MG63 (cell line): ENCODE data around the gene RRP12. TPM values are rescaled to one million over a fixed set of nuclear protein-coding genes. Genes with fewer than 3 reads are reported as not detected.
A peak's percentile ranks its signal among the peaks of the same experiment; 100 is the strongest.
"Not testable (repeated sequence)": the region's sequence is repeated elsewhere in the genome, so short reads cannot be mapped to it uniquely, and the experiment has no call there.

Experiments used
- DNase-seq: peaks from one replicate; pipeline ENCODE4 v3.0.0-alpha.2; 2020
- H3K27me3 ChIP-seq: fragments of 250-450 bp; sonication (Bioruptor Pico); 2 replicates; pipeline ENCODE4 v1.5.1; 2020; ENCODE audit warnings: mild to moderate bottlenecking, moderate library complexity
- H3K36me3 ChIP-seq: fragments of 250-450 bp; sonication (Bioruptor Pico); 2 replicates; pipeline ENCODE4 v1.5.1; 2020; ENCODE audit warnings: mild to moderate bottlenecking, moderate library complexity
- H3K4me3 ChIP-seq: fragments of 250-450 bp; sonication (Bioruptor Pico); 2 replicates; pipeline ENCODE4 v1.5.1; 2020; ENCODE audit warnings: mild to moderate bottlenecking, moderate library complexity
- H3K9me3 ChIP-seq: fragments of 250-450 bp; sonication (Bioruptor Pico); 2 replicates; pipeline ENCODE4 v1.5.1; 2020; ENCODE audit warnings: mild to moderate bottlenecking, moderate library complexity
- total RNA-seq: library from RNA; depleted of rRNA; stranded (reverse); fragments of >200 nt; shearing (Covaris generic); gene quantifications from 2 replicates; pipeline ENCODE4 v1.2.3, GENCODE V29; 2014; ENCODE audit warnings: low replicate concordance

Gene RRP12
- total RNA-seq, 1 experiment from 2014 or later, result 34.7 TPM

DNA sequence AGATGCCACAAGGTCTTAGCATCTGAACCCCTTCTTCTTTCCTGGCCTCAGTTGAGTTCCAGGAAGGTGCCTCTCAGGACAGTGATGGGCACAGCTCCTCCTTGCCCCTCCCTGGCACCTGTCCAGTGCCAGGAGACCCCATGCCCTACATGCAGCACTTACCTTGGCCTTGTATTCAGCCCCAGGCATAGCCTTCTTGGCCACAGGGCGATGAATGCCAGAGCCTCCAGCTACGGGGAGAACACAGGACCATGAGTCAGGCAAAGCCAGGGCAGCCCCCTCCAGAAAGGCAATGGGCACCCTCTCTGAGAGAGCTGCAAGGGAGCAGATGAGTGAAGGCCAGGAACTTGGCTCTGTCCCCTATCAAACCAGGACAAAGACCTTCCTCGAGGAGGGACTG is 42.4 kb downstream of the RRP12 start:
- no peak for DNase-seq
- no peaks in the 10 kb centered on the region for H3K9me3 ChIP-seq
- H3K27me3 ChIP-seq, result no peaks in the 10 kb centered on the region
- no peak overlapping the region for H3K4me3 ChIP-seq
- H3K36me3 ChIP-seq, result peaks cover 35% of the 10 kb centered on the region

- H3K27me3 ChIP-seq, result no peaks in the 10 kb centered on the region
- no peak for DNase-seq
- H3K4me3 ChIP-seq, result no peak overlapping the region
- peaks cover 35% of the 10 kb centered on the region for H3K36me3 ChIP-seq
- H3K9me3 ChIP-seq, result no peaks in the 10 kb centered on the region
Measured at GRCh38 chr10:97358349-97358748, 42.8 kb downstream of the RRP12 start.

DNA sequence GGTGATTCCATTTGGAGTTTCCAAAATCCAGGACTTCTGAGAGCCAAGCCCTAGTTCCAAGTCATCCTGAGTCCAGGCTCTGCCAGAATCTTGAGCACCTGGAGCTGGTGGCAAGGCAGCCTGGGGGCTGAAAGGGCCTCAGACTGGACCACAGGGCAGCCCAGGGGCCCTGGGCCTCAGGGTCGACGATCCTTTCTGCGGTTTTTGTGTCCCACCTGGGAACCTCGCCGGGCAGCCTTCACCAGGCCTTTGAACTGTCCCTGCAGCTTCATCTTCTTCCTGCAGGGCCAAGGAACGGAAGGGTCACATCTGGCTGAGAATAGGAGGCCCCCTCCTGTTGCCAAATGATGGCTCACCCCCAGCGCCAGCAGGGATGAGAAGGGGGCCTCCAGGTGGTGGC is 44.2 kb downstream of the RRP12 start:
- Histone ChIP-seq H3K36me3 (peaks cover 37% of the 10 kb centered on the region), H3K27me3 (no peaks in the 10 kb centered on the region), H3K9me3 (no peaks in the 10 kb centered on the region), H3K4me3 (no peak overlapping the region)
- no peak for DNase-seq

GRCh38 chr10:97356318-97356914 is 44.7 kb downstream of the RRP12 start:
- peaks cover 37% of the 10 kb centered on the region for H3K36me3 ChIP-seq
- no peak for DNase-seq

GRCh38 chr10:97355571-97355975 is 45.6 kb downstream of the RRP12 start:
- H3K9me3 ChIP-seq, result no peaks in the 10 kb centered on the region
- no peak overlapping the region for H3K4me3 ChIP-seq
- no peaks in the 10 kb centered on the region for H3K27me3 ChIP-seq
- DNase-seq, result no peak
- H3K36me3 ChIP-seq, result peaks cover 34% of the 10 kb centered on the region

More at GRCh38 chr10:97356318-97356914, 44.7 kb downstream of the RRP12 start:
- Histone ChIP-seq H3K27me3 (no peaks in the 10 kb centered on the region), H3K9me3 (no peaks in the 10 kb centered on the region), H3K4me3 (no peak overlapping the region)

DNA sequence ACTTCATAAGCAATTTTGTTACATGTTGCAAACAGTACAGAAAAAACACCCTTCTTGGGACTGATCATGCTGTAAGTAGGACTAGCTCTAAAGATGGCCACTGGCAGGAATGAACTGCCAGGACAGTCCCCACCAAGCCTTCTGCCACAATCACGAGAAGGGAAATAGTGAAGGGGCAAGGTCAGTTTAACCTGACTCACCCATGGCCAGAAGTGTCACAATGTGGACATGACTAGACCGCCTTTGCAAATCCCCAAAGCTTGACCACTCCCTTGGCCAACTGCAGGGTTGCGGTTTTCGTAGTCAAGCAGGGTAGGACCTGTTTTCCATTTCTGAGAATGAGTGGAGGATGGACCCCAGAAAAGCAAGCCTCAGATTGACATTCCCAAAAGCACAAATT is 47.2 kb downstream of the RRP12 start:
- Histone ChIP-seq H3K36me3 (peaks cover 34% of the 10 kb centered on the region), H3K9me3 (no peaks in the 10 kb centered on the region), H3K4me3 (no peak overlapping the region), H3K27me3 (no peaks in the 10 kb centered on the region)
- no peak for DNase-seq

GRCh38 chr10:97349752-97350513 is 51.2 kb downstream of the RRP12 start:
- DNase-seq, result no peak
- Histone ChIP-seq H3K9me3 (no peaks in the 10 kb centered on the region), H3K4me3 (no peak overlapping the region), H3K36me3 (peaks cover 11% of the 10 kb centered on the region; the same call in 1 of the 2 replicates), H3K27me3 (no peaks in the 10 kb centered on the region)

DNA sequence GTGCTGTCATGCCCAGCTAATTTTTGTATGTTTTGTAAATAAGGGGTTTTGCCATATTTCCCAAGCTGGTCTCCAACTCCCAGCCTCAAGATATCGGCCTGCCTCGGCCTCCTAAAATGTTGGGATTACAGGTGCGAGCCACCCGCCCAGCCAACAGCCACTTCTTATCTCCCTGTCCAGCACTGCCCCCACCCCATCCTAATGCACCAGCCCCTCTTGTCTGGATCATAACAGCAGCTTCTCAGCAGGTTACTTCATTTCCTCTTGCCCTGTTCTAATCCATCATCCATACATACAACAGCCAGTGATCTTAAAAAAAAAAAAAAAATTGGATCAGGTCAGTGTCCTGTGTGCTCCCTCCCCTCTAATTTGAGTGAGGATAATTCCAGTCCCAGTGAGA is 53.8 kb downstream of the RRP12 start:
- H3K36me3 ChIP-seq, result peaks cover 9% of the 10 kb centered on the region; the same call in 1 of the 2 replicates
- no peak for DNase-seq
- H3K9me3 ChIP-seq, result no peaks in the 10 kb centered on the region
- no peak overlapping the region for H3K4me3 ChIP-seq
- no peaks in the 10 kb centered on the region for H3K27me3 ChIP-seq

DNA sequence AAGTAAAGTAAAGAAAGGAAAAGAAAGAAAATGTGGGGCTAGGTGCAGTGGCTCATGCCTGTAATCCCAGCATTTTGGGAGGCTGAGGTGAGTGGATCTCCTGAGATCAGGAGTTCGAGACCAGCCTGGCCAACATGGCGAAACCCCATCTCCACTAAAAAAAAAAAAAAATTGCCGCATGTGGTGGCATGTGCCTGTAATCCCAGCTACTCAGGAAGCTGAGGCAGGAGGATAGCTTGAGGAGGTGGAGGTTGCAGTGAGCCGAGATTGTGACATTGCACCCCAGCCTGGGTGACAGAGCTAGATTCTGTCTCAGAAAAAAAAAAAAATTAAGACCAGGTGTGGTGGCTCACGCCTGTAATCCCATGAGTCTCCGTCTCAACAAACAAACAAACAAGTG is 57.5 kb downstream of the RRP12 start:
- H3K36me3 ChIP-seq, result not testable (repeated sequence)

DNA sequence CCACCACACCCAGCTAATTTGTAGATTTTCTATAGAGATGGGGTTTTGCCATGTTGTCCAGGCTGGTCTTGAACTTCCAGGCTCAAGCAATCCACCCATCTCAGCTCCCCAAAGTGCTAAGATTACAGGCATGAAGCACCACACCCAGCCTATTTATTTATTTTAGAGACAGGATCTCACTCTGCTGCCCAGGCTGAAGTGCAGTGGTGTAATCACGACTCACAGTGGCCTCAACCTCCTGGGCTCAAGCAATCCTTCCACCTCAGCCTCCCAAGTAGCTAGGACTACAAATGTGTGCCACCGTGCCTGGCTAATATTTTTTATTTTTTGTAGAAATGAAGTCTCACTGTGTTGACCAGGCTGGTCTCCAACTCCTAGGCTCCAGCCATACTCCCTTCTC is 59.7 kb downstream of the RRP12 start:
- Histone ChIP-seq H3K36me3 (no peaks in the 10 kb centered on the region), H3K4me3 (no peak overlapping the region), H3K9me3 (no peaks in the 10 kb centered on the region), H3K27me3 (peaks cover 6% of the 10 kb centered on the region)
- DNase-seq, result no peak

More for the DNA sequence above, 57.5 kb downstream of the RRP12 start:
- H3K4me3 ChIP-seq, H3K9me3 ChIP-seq, H3K27me3 ChIP-seq, DNase-seq: not testable (repeated sequence)

DNA sequence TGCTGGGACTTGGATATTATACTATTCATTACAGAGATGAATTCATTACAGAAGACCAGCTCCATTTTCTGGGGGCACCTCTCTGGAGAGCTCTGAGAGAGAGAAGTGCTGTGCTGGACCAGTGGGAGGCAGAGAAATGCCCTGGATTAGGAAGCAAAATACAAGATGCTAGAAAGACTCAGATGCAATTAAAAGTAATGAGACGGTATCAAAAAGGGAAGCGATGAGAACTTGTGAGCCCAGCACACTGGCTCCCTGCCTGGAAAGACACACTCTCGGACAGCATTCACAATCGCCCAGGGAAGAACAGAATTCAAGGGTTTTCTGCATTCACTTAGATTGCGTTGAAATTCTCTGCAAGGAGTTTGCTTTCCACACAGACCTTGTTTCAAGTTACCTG is 63.1 kb downstream of the RRP12 start:
- no peak overlapping the region for H3K4me3 ChIP-seq
- 0 out of 2 replicates have a peak, but pooled peaks cover 2% of the 10 kb centered on the region for H3K36me3 ChIP-seq
- peaks cover 6% of the 10 kb centered on the region for H3K27me3 ChIP-seq
- H3K9me3 ChIP-seq, result no peaks in the 10 kb centered on the region
- DNase-seq, result no peak

DNA sequence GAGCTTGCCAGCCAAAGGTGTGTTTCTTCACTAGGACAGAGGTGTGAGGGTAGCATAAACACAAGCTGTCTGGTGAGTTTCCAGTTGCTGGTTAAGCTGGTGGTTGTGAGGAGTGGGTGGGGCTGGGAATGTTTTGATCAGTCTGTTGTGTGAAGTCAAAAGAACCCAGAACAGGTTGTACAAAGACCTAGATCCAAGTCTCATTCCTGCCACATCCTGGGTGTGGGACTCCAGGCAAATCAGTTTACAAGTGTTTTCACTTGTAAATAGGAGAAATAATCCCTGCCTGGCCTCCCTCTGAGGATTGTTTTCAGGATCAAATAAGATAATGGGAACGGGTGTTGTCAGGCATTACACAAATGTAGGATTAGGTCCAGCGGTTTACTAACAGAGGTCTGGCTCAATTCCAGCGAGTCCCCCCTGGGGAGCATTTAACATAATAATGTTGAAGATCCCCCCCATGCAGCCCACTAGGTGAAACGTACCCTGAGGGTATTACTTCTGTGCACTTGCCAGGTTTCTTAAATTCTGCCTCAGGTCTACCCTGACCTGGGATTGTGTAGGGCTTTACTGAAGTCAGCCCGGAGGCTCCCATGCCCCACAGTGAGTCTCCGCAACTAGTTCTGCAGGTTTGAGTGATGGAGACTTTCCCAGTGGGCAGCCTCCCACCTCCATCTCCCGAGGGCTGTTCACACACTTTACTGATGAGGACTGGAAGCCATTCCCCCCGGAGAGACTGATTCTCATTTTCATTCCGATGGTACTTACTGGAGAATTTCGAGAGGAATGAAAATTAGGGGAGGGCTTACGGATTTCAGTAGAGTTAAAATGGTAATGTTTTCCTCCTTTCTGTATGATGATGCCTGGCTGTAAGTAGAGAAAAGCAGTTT is 64.0 kb downstream of the RRP12 start:
- no peak for DNase-seq
- H3K4me3 ChIP-seq, result no peak overlapping the region
- no peaks in the 10 kb centered on the region for H3K9me3 ChIP-seq
- peaks cover 5% of the 10 kb centered on the region for H3K36me3 ChIP-seq
- peaks cover 6% of the 10 kb centered on the region for H3K27me3 ChIP-seq

- no peak overlapping the region for H3K4me3 ChIP-seq
- H3K27me3 ChIP-seq, result peaks cover 6% of the 10 kb centered on the region
- peaks cover 9% of the 10 kb centered on the region for H3K36me3 ChIP-seq
- no peaks in the 10 kb centered on the region for H3K9me3 ChIP-seq
- no peak for DNase-seq
Measured at GRCh38 chr10:97336446-97336845, 64.7 kb downstream of the RRP12 start.

GRCh38 chr10:97336006-97336405 is 65.1 kb downstream of the RRP12 start:
- no peak overlapping the region for H3K4me3 ChIP-seq

GRCh38 chr10:97335188-97335619 is 65.9 kb downstream of the RRP12 start:
- peaks cover 6% of the 10 kb centered on the region for H3K27me3 ChIP-seq
- no peak for DNase-seq
- H3K36me3 ChIP-seq, result peaks cover 9% of the 10 kb centered on the region
- H3K9me3 ChIP-seq, result no peaks in the 10 kb centered on the region
- peak overlapping the region; percentile 78 for H3K4me3 ChIP-seq

More at GRCh38 chr10:97336006-97336405, 65.1 kb downstream of the RRP12 start:
- DNase-seq, result no peak
- Histone ChIP-seq H3K36me3 (peaks cover 9% of the 10 kb centered on the region), H3K9me3 (no peaks in the 10 kb centered on the region), H3K27me3 (peaks cover 6% of the 10 kb centered on the region)

DNA sequence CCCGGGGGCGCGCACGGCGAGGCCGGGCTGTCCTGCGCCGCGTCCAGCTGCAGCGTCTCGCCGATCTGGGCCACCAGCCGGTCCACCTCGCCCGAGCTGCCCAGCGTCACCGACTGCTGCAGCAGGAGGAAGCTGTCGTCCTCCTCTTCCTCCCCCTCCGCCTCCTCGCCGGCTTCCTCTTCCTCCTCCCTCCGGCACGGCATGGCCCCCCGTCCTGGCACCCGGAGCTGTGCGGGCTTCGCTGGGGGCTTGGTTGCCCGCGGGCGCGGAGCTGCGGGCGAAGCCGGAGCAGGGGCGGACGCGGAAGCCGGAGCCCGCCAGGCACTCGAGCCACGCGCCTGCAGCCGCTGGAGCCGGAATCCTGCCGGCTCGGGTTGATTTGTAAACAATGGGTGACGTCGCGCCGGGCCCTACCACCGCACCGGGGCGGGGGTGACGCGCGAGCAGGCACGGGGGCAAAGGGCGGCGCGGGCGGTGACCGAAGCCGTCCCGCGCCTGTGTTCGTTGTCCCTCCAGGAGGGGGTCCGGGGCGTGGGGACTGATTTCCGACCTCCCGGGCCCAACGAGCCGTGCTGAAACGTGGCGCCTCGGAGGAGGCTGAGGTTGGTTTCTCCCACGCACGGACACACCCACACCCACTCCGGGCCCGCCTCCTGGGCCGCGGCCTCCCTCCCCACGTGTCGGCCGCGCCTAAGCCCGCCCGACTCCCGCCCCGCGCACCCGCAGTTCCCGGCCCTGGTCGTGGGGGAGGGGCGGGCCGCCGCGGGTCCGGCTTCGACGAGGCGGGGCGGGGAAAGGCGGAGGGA is 66.6 kb downstream of the RRP12 start, which contains the start of gene FRAT2:
Gene FRAT2 (minus strand): TSS at position 360 of the 806 bp plus-strand sequence. CDS start 157 bp downstream, at position 203.
- Histone ChIP-seq H3K9me3 (no peaks in the 10 kb centered on the region), H3K27me3 (peaks cover 6% of the 10 kb centered on the region), H3K4me3 (peak within 1 kb of the TSS; percentile 78), H3K36me3 (peaks cover 9% of the 10 kb centered on the region)
- peak; percentile 88 for DNase-seq
